Measurements from ENCODE around the gene LY6G6F.

Gene LY6G6F

GRCh38 chr6:31677955-31678354, 28.7 kb upstream of the LY6G6F start:
- no peak for DNase-seq

GRCh38 chr6:31680226-31681134, 26.2 kb upstream of the LY6G6F start, which contains the start of gene LY6G5C:
TSS of gene LY6G5C (minus strand) at chr6:31681067. CDS start at chr6:31680373, 694 bp downstream.
- DNase-seq: peak; percentile 27

GRCh38 chr6:31681135-31681671, 25.5 kb upstream of the LY6G6F start:
- DNase-seq: no peak

GRCh38 chr6:31683591-31683990, 23.1 kb upstream of the LY6G6F start:
- no peak for DNase-seq

GRCh38 chr6:31686483-31686882, 20.2 kb upstream of the LY6G6F start:
- no peak for DNase-seq

DNA sequence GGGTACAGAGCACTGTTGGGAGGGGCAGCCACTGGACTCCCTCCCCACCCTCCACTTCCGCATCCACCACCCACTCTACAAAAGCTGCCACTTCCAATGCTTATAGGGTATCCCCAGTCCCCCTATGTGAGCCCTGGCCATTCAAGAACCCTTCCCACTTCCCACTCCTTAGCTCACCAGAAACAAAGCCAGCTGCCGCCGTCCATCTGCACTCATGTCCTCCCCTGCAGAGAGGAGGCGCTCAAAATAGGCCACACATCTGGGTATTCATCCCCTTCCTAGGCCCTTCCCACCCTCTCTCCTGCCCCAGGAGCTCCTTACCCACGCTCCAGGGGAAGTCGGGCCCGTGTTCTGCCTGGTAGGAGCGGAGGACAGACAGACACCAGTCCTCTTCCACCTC, 19.3 kb upstream of the LY6G6F start:
- no peak for DNase-seq

DNA sequence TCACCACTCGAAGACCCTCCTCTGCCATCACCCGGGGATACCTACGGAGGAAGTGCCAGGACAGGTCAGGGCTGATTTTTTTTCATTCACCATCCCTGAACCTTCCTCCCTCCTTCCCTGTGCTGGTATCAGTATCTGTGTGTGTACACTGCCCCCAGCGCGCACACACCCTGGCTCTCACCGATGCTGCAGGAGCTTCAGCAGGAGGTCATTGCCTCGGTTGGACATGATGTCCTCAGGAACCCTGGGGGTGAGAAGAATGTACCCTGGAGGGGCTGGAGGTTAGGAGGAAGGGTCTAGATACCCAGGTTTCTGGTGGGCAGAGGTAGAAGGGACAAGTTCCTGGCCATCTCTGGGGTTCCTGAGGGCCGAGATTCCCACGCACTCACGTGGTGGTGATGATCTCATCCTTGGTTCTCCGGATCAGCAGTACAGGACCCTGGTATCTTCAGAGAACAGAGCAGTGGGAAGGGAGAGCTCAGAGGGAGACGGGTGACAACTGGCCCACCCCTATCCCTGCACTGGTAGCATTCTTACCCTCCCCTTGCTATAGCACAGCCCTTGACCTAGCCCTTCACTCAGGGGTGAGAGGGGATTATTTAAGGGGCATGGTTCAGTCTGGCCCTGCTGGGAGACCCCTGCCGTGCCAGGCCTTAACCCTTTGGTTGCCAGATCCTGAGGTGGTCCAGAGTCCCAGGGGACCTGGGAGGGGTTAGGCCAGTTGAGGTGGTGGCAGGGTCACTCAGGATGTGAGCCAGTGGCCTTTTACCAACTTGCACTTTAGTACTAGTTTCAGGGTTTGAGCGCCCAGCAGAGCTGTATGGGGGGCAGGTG, 18.6 kb upstream of the LY6G6F start:
- no peak for DNase-seq

GRCh38 chr6:31689249-31690110, 17.2 kb upstream of the LY6G6F start:
- no peak for DNase-seq

DNA sequence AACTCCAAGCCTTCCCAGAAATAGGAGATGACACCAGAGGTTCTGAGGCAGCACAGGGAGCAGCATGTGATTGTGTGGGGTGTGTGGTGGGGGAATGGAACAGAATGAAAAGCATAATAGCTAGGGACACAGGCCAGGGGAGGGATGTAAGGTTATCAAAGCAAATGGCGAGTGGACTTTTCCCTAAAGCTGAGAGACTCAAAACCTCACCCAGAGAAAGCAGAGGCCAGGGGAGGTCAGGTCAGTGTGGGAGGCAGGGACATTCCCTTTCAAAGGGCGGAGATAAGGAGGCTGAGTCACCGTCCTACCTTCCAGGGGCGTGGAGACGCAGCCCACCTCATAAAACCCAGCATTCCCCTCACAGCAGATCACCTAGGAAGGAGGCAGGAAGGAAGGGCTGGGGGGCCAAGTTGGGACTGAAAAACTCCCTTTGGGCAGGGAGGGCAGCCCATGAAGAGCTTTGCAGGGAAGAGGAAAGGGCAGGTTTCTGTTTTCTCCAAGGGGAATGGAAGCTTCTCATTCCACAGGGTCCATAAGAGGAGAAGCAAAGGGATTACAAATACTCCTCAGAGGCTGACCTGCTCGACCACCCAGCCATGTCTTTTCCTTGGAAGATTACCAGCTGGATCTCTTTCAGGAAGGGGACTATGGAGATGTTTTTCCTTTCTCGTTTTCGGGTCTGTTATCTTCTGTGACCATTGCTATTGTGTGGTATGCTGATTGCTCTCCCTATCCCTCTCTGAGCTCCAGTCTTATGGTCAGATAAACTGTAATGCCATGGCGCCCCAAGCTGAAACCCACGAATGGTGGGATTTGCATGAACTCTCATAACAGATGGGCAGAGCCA, 16.2 kb upstream of the LY6G6F start:
- DNase-seq: no peak

DNA sequence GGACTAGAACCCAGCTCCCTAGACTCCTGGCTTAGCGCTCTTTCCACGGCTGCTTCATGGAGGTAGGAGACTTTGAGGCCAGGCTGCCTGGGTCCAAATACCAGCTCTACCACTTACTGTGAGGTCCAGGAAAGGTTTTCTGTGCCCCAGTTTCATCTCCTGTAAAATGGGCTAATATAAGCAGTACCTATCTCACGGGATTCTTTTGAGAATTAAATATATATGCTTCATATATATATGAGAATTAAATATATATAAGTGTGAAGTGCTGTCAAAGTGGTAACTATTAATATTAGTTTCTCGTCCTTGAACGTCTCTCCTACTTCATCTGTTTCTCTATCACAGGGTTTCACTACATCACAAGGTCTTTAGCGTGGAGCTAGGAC, 15.6 kb upstream of the LY6G6F start:
- no peak for DNase-seq

GRCh38 chr6:31691564-31692108, 15.0 kb upstream of the LY6G6F start:
- no peak for DNase-seq

GRCh38 chr6:31692353-31692752, 14.3 kb upstream of the LY6G6F start:
- DNase-seq: no peak

DNA sequence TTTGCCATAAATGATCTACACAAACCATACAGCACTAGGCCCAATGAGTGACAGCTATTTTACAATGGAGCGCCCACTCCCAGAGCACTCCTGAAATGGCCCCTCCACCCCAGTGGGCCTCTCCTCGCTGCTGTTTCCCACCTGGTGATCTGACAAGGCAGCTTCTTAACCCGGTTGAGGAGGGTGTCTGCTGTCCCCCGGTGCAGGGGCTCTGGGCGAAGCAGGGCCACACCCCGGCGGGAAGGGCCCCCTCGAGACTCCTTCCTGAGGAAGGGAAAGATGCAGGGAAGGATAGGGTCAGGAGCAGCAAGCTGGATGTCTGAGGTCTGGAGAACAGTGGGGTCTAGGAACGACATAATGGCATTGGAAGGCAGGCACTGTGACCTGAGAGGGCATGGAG, 13.8 kb upstream of the LY6G6F start:
- no peak for DNase-seq

DNA sequence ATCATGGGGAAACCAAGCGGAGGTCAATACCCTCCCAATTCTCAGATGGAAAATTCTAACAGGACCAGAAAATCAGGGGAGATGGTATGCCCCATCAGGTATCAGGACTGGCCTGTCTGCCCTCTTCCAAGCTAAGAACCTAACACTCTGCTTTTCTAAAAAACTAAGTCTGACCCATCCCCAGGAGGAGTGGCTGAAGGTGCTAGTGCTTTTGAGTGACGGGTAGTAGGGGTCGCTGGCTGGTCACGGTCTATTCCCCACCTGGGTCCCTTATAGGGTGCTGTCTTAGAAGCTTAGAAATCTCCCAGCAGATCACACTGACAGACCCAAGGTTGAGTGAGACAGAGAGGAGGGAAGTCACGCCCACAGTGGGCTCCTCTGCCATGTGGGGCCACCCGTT, 13.1 kb upstream of the LY6G6F start:
- no peak for DNase-seq

DNA sequence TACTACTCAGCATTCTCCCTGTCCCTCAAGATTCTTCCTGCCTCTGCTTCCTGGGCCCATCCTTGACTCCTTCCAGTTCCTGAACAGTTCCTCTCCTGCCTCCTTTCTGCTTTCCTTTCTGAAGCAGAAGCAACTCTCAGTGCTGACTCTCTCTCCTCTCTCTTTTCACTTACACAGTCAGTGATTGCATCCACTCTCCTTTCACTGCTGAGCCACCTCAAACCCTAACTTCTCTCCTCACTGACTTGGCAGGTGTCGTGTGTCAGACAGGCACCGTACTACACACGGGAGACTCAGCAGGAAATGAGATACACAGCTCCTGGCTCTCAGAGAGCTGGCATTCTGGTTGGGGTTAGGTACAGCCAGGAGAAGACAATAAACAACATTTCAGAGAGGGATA, 9.1 kb upstream of the LY6G6F start:
- no peak for DNase-seq

- DNase-seq: no peak
These were observed 5.8 kb upstream of the LY6G6F start for GRCh38 chr6:31700740-31701401.

- no peak for DNase-seq
These were observed 4.8 kb upstream of the LY6G6F start for GRCh38 chr6:31701666-31702404.

- no peak for DNase-seq
These were observed 4.3 kb upstream of the LY6G6F start for GRCh38 chr6:31702405-31702818.

- peak; percentile 89 for DNase-seq
These were observed 3.6 kb upstream of the LY6G6F start, which contains the start of gene ABHD16A for GRCh38 chr6:31702819-31703716. TSS of gene ABHD16A (minus strand) at chr6:31703324. CDS start at chr6:31703281, 43 bp downstream.
